Kasumi-1 (cell line): Measurements from ENCODE around the gene ADGRL3.
"Not testable (repeated sequence)": the region's sequence is repeated elsewhere in the genome, so short reads cannot be mapped to it uniquely, and the experiment has no call there.

Experiments
- DNase-seq, 2 experiments: peaks; one replicate each; lab custom pipeline; 2025; lab: John Stamatoyannopoulos, UW

Gene ADGRL3

DNA sequence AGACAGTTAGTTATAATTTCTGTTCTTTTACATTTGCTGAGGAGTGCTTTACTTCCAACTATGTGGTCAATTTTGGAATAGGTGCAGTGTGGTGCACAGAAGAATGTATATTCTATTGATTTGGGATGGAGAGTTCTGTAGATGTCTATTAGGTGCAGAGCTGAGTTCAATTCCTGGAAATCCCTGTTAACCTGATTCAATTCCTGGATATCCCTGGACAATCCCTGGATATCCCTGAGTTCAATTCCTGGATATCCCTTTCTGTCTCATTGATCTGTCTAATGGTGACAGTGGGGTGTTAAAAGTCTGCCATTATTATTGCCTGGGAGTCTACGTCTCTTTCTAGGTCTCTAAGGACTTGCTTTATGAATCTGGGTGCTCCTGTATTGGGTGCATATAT is 557.9 kb downstream of the ADGRL3 start:
- not testable (repeated sequence) for DNase-seq

DNA sequence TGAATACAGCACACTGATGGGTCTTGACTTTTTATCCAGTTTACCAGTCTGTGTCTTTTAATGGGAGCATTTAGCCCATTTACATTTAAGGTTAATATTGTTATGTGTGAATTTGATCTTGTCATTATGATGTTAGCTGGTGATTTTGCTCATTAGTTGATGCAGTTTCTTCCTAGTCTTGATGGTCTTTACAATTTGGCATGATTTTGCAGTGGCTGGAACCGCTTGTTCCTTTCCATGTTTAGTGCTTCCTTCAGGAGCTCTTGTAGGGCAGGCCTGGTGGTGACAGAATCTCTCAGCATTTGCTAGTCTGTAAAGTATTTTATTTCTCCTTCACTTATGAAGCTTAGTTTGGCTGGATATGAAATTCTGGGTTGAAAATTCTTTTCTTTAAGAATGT is 558.5 kb downstream of the ADGRL3 start:
- DNase-seq = not testable (repeated sequence)

DNA sequence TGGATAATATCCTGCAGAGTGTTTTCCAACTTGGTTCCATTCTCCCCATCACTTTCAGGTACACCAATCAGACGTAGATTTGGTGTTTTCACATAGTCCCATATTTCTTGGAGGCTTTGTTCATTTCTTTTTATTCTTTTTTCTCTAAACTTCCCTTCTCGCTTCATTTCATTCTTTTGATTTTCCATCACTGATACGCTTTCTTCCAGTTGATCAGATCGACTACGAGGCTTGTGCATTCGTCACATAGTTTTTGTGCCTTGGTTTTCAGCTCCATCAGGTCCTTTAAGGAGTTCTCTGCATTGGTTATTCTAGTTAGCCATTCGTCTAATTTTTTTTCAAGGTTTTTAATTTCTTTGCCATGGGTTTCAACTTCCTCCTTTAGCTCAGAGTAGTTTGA is 559.1 kb downstream of the ADGRL3 start:
- DNase-seq = not testable (repeated sequence)

DNA sequence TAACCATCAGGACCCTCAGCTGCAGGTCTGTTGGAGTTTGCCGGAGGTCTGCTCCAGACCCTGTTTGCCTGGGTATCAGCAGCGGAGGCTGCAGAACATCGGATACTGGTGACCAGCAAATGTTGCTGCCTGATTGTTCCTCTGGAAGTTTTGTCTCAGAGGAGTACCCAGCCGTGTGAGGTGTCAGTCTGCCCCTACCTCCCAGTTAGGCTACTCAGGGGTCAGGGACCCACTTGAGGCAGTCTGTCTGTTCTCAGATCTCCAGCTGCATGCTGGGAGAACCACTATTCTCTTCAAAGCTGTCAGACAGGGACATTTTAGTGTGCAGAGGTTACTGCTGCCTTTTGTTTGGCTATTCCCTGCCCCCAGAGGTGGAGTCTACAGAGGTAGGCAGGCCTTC is 559.8 kb downstream of the ADGRL3 start:
- not testable (repeated sequence) for DNase-seq

DNA sequence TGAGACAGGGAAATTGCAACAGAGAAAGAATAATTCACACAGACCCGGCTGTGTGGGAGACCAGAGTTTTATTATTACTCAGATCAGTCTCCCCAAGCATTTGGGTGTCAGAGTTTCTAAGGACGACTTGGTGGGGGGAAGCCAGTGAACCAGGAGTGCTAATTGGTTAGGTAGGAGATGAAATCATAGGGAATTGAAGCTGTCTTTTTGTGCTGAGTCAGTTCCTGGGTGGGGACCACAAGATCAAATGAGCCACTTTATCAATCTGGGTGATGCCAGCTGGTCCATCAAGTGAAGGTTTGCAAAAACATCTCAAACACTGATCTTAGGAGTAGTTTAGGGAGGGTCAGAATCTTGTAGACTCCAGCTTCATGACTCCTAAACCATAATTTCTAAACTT is 560.7 kb downstream of the ADGRL3 start:
- DNase-seq = no peak

DNA sequence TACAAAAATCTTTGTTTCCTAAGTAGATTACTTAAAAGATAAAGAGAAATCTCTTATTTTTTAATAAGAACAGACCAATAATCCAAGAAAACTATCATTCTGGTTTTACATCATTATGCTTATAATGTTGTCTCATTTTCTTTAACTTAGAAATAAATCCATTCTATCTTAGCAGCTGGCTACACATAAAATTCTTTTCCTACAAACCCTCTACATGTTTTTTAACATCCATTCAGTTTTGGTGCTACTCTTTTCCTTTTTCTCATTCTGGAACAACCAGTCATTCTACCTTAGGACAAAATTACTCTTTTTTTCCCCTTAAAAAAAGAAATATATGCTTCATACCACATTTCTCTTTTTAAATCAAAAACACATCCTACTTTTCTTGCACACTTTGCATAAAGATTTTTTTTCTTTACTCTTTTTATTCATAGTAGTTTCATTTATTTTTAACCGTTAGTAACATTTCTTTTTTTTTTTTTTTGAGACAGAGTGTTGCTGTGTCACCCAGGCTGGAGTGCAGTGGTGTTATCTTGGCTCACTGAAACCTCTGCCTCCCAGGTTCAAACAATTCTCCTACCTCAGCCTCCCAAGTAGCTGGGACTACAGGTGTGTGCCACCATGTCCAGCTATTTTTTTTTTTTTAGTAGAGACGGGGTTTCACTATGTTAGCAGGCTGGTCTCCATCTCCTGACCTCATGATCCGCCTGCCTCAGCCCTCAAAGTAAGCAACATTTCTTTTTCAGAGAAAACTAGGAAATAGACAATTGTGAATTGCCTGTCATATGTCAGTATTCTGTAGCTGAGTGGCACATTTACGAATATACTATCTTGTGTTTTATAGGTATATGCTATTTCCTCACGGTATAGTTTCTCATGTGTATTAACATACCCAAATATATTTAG is 562.8 kb downstream of the ADGRL3 start:
- DNase-seq = no peak

DNA sequence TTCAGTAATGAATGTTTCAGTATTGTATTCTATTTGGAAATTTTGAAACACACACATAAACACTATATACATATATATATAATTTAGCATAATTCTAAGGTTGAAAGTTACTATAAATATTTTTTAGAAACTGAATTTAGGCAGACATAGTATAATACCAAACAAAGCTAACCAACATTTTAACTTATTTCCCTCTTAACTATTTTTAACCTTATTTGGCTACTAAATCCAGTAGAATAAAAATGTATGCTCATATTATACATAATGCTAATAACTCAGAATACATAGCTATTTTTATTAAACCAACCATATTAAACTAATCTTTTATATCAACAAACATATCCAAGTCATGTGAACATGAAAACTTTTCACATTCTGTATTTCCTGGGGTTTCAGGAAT is 563.6 kb downstream of the ADGRL3 start:
- no peak for DNase-seq

DNA sequence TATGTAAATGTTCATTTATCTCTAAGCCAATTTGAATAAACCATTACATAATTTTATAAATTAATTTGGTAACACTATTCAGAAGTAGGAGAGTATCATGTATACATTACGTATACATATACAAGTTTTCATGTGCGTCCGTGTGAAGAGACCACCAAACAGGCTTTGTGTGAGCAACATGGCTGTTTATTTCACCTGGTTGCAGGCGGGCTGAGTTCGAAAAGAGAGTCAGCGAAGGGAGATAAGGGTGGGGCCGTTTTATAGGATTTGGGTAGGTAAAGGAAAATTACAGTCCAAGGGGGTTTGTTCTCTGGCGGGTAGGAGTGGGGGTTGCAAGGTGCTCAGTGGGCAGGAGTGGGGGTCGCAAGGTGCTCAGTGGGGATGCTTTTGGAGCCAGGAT is 564.0 kb downstream of the ADGRL3 start:
- DNase-seq = not testable (repeated sequence)

DNA sequence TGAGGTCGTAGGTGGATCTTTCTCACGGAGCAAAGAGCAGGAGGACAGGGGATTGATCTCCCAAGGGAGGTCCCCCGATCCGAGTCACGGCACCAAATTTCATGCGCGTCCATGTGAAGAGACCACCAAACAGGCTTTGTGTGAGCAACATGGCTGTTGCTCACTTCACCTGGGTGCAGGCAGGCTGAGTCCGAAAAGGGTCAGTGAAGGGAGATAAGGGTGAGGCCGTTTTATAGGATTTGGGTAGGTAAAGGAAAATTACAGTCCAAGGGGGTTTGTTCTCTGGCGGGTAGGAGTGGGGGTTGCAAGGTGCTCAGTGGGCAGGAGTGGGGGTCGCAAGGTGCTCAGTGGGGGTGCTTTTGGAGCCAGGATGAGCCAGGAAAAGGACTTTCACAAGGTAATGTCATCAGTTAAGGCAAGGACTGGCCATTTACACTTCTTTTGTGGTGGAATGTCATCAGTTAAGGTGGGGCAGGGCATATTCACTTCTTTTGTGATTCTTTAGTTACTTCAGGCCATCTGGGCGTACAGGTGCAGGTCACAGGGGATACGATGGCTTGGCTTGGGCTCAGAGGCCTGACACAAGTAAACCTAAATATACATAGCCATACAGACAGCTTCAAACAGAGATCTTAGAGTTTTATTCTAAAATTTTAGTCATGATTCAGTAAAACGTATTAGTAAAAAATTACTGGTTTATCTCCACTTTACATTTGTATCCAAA is 569.5 kb downstream of the ADGRL3 start:
- not testable (repeated sequence) for DNase-seq

DNA sequence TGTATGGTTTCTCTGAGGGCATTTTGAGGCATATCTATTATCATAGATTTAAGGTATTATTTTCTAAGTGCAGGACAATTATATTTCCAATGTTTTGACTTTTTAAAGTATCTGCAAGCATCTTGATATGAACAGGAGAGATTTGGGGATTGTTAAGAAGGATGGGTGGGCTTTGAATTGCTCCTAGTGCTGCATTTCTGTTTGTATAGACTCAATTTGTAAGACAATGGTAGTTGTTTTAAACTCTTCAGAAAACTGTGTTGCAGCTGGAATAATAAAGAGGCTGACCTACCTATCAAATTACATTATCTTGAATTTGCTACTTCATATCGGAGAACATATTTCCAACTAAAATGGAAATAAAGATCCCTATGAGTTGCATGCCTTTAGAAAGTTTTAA is 570.3 kb downstream of the ADGRL3 start:
- no peak for DNase-seq

DNA sequence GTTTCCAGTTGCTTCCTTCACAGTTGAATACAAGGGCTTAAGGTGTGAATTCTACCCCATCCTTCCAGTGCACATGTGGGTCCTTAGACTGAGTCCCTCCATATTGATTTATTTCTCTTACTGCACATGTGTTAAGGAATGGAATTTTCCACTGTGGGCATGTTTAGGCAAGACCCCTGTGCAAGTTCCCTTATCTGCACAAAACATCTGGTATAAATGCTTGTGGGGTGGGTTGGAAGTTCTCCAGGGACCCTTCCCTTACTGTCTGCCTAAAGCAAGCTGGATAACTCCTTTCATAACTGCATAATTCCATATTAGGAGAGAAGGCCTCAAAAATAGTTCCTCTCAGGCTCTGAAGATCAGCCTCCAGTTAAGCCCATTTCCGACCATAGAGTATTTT is 570.9 kb downstream of the ADGRL3 start:
- DNase-seq = peak; percentile 11 to 14

DNA sequence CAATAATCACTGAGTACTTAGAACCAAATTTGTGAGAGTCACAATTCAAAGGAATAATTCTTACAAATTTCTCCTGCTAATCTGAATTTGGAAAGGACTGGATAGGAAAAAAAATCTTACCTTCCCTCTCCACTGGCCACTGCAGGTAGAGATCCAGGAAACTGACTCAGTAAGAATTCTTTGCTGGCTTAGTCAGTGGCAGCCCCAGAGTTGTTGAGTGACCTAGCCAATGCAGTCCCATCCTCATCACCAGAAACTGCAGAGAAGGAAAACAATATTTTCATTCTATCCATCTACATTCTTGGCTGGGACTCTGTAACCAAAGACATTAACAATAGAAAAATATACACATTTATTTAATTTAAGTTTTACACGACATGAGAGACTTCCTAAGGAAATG is 572.0 kb downstream of the ADGRL3 start:
- DNase-seq = no peak

DNA sequence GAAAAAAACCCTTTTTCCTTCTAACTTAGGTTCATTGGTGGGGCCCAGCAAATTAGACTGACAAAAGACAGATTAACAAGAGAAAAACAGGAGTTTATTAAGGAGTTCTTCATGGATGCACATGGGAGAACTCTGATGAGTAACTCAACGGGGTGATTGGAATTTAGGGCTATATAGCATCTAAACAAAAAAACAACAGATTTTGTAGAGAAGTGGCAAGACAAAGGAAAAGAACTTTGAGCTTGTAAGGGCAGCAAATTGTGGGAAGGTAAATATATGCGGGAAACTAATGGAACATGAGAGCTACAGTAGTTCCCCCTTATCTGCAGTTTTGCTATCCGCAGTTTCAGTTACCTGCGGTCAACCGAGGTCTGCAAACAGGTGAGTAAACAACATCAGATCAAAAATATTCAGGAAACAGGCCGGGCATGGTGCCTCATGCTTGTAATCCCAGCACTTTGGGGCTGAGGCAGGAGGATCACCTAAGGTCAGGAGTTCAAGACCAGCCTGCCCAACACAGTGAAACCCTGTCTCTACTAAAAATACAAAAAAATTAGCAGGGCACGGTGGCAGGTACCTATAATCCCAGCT is 573.6 kb downstream of the ADGRL3 start:
- no peak for DNase-seq

DNA sequence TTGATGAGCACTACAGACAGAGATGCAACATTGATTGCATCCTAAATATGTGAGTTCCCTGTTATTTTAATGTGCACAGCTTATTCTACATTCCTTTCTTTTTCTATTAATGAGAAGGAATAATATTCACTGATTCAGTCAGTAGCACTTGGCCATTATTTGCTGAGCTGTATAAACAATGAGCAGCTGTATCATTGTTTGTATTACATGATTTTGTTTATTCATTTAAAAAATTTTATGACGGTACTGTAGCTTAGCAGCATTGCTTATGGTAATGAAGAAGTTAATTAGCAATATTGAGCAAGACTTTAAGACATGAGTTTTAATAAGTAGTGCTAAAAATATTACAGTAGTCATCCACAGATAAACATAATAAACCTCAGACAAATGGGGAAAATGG is 582.0 kb downstream of the ADGRL3 start:
- DNase-seq = no peak

DNA sequence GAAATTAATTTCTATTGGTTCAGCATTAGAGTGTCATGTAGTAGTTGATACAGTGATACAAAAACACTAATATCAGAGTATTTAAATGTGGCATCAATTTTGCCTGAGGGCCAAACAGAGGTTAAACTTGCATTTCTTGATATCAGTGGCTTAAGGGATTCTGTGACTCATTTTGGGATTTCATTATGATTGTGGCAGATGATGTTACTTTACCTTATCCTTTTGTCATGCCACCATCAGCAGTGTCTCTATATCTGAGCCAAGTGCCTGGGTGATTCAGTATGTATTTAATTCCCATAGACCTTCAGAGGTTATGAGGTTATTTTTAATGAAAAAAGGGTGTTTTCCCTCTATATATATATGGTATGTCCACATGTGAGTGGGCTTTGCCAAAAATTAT is 582.9 kb downstream of the ADGRL3 start:
- DNase-seq = no peak

DNA sequence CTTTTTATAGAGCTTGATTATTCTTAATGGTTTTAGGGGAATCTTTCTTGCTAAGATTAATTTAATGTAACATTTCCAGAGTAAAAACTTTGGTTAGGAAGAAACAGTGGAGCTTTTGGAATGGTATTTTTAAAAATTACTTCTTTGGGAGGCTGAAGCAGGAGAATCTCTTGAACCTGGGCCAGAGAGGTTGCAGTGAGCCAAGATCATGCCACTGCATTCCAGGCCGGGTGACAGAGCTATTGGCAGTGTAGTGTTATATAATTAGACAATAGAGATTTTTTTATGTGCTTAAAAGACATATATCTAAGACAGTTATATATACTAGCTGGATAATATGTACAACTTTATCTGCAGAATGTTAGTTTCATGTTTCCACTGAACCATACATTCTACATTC is 585.6 kb downstream of the ADGRL3 start:
- no peak for DNase-seq

DNA sequence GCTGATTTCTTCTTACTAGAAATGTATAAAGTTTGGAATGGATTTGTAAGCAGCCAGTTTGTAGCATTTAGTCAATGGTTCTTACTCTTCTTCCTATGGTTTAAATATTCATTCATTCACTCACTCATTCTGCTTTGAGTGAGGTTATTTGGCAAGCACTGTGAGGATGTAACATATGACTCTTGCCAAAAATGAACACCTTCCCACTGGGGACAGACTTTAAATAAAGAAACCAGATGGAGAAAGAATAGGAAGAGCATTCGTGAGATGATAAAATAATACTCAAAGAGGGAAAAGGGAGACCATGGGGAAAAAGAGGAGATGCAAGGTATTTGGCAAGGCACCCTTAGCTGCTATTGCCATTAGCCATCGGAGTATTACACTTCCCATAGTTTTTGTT is 586.1 kb downstream of the ADGRL3 start:
- no peak for DNase-seq

DNA sequence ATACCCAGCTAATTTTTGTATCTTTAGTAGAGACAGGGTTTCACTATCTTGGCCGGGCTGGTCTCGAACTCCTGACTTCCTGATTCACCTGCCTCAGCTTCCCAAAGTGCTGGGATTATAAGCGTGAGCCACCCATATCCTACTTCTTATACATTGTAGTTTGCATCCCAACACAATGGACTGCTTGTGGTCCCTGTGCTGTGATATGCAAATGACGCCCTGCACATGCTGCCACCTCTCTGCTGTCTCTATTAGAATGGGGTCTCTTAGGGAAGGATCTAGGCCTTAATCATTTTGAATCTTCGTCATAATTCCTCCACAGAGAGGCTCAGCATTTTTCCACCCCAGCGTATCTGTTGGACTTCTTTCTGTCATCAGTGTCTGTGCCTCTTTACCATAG is 595.9 kb downstream of the ADGRL3 start:
- no peak for DNase-seq

DNA sequence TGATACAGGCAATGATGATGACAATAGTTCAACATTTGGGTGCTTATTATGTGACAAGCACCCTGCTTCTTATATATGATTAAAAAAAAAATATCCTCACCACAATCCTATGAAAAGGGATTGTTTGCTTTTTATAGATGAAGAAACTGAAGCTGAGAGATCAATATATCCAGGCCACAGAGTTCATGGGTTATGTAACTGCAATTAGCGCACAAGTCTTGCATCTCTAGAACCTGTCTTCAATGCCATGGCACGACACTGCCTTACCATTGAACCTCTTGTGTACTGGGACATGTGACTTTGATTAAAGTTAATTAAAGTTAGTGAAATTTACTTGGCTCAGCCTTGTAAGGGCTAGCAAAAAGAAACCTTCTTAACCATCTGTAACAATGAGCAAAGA is 599.7 kb downstream of the ADGRL3 start:
- no peak for DNase-seq

DNA sequence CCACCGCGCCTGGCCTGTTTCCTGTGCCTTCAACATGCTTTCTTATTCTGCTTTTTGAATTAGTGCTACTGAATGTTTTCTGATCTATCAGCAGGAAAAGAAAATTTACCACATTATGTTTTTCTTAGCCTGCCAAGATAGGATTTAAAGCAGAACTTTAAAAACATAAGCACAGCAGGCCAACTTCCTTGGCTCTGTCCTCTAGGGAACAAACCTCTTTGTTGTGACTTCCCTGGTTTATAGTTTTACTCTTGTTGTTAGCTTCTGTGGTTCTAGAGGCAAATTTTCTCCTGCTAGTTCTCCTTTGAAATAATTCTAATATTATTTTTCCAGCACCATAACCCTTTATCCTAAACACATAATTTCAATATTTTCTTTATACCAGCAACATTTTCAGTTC is 605.1 kb downstream of the ADGRL3 start:
- no peak for DNase-seq

DNA sequence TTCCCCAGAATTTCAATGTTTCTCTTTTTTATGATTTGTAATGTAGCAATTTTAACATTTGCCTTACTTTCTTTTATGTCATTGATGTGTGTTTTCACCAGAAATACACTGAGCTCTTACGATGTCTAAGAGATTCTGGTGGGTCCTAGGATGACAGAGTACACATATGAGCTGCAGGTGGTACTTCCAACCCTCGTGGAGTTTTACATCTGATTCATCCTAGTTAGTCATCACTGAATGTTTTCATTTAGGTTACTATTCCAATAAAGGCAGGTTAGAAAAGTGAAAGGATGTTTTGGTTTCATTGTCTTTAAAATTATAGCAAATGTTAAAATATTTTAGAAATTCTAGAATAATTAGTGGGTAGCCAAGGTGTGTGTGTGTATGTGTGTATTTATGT is 605.9 kb downstream of the ADGRL3 start:
- DNase-seq = no peak

DNA sequence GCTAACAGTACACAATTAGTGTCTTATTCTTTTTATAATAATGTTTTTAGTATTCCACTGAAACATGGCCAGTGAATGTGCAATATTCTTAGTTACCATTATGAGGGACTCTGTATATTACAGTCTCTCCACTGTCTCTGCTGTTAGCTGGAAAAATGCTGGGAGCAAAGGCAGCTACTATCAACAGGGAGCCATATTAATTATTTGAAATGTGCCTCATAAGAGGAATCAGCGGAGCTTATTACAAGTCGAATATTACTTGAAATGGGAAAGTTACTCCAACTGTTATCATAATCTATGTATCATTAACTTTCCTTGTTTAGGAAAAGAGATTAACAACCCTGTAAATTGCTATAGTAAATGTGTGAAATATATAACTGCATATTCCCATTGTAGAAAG is 612.0 kb downstream of the ADGRL3 start:
- no peak for DNase-seq

DNA sequence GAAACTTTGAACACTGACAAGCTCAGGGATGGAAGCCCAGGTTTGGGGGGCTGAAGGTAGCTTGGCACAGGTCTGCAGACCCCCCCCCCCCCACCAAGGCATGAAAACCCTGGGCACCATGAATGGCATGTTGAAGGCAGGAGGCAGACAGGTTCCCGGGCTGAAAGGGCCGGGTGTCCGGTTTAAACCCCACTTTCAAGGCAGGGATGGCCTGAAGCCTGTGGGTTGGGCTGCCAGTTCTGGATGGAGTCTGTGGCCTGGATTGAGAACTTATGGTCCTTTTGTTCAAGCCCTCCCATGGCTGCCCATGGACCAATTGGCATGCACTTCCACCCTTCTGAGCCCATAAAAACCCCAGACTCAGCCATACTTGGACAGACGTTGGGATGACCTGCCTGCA is 616.9 kb downstream of the ADGRL3 start:
- DNase-seq = no peak
